ENCODE data around the gene TTC33.

Gene TTC33

DNA sequence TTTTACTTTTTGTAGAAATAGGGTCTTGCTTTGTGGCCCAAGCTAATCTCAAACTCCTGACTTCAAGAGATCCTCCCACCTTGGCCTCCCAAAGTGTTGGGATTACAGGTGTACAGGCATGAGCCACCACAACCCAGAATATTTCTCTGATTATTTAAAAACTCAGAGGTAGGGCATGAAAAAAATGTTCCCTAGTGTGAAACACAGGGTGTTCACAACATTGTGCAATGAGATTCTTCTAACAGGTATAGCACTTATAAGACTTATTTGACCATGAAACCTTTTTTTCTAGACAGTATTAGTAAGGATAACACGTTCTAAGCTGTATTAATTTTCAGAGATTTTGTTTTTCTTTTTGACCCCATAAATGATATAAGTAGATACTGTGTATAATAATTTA lies 89.1 kb downstream of the TTC33 start:
- TF ChIP-seq TAF1 (IDR thresholded peaks at IDR 0.05; ENCODE audit: borderline replicate concordance, insufficient read depth, low read length) = no peak
- no peak for TF ChIP-seq FOXP2 (optimal IDR thresholded peaks at IDR 0.05; ENCODE audit: borderline replicate concordance, extremely low read depth, extremely low read length, insufficient read depth)
- TF ChIP-seq, protein P1, sequence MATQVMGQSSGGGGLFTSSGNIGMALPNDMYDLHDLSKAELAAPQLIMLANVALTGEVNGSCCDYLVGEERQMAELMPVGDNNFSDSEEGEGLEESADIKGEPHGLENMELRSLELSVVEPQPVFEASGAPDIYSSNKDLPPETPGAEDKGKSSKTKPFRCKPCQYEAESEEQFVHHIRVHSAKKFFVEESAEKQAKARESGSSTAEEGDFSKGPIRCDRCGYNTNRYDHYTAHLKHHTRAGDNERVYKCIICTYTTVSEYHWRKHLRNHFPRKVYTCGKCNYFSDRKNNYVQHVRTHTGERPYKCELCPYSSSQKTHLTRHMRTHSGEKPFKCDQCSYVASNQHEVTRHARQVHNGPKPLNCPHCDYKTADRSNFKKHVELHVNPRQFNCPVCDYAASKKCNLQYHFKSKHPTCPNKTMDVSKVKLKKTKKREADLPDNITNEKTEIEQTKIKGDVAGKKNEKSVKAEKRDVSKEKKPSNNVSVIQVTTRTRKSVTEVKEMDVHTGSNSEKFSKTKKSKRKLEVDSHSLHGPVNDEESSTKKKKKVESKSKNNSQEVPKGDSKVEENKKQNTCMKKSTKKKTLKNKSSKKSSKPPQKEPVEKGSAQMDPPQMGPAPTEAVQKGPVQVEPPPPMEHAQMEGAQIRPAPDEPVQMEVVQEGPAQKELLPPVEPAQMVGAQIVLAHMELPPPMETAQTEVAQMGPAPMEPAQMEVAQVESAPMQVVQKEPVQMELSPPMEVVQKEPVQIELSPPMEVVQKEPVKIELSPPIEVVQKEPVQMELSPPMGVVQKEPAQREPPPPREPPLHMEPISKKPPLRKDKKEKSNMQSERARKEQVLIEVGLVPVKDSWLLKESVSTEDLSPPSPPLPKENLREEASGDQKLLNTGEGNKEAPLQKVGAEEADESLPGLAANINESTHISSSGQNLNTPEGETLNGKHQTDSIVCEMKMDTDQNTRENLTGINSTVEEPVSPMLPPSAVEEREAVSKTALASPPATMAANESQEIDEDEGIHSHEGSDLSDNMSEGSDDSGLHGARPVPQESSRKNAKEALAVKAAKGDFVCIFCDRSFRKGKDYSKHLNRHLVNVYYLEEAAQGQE (IDR thresholded peaks at IDR 0.05; ENCODE audit: insufficient read depth in 1 of 2, low read depth in 2 of 2, low read length in 2 of 2) = no peak
- TF ChIP-seq POLR2AphosphoS5 (IDR thresholded peaks at IDR 0.05; ENCODE audit: low read depth, low read length) = no peak
- TF ChIP-seq SIN3A (IDR thresholded peaks at IDR 0.05; ENCODE audit: borderline replicate concordance, insufficient read depth, low read length) = no peak

DNA sequence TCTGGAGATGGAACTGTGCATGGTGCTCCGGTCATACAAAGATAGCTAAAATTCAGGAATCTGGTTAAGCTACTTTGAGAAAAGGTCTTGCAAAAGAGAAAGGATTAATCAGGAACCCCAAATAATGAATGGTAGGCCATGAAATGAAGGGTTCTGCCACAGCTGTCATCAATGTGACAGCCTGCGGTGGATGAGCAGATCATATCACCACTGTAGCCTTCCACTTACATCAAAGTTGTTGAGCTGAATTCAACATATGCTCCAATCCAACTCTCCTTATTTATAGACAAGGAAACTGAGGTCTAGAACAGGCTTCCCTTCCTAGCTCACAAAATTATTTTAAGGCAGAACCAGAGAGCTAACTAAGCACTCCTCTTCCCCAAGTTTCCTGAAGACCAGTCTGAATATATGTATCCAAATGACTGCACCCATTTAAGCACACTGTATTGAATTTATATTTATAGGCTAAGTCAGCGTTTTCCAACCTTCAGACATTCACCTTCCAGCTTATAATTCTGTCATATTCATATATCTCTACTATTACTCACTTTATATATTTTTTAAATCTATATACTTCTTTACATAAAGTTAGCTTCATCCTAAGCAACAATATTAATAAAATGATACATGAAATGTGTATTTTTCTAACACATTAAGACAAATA lies 90.0 kb downstream of the TTC33 start:
- no peak for TF ChIP-seq FOXP2 (optimal IDR thresholded peaks at IDR 0.05; ENCODE audit: borderline replicate concordance, extremely low read depth, extremely low read length, insufficient read depth)
- no peak for TF ChIP-seq TAF1 (IDR thresholded peaks at IDR 0.05; ENCODE audit: borderline replicate concordance, insufficient read depth, low read length)
- TF ChIP-seq, protein P1 (IDR thresholded peaks at IDR 0.05; ENCODE audit: insufficient read depth in 1 of 2, low read depth in 2 of 2, low read length in 2 of 2) = no peak
- TF ChIP-seq POLR2AphosphoS5 (IDR thresholded peaks at IDR 0.05; ENCODE audit: low read depth, low read length) = no peak
- no peak for TF ChIP-seq SIN3A (IDR thresholded peaks at IDR 0.05; ENCODE audit: borderline replicate concordance, insufficient read depth, low read length)

DNA sequence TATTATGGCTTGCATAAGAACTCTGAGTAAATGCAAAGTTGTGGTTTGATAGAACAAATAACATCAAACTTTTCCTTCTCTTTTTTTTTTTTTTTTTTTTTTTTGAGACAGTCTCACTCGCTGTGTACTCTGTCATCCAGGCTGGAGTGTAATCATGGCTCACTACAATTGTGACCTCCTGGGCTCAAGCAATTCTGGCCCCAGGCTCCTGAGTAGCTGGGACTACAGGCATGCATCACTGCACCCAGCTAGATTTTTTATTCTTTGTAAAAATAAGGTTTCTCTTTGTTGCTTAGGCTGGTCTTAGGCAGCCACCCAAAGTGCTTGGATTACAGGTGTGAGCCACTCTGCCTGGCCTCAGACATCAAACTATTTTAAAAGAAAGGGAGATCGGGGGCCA lies 95.0 kb downstream of the TTC33 start:
- TF ChIP-seq POLR2AphosphoS5 (IDR thresholded peaks at IDR 0.05; ENCODE audit: low read depth, low read length) (no peak), TAF1 (IDR thresholded peaks at IDR 0.05; ENCODE audit: borderline replicate concordance, insufficient read depth, low read length) (no peak), FOXP2 (optimal IDR thresholded peaks at IDR 0.05; ENCODE audit: borderline replicate concordance, extremely low read depth, extremely low read length, insufficient read depth) (no peak), SIN3A (IDR thresholded peaks at IDR 0.05; ENCODE audit: borderline replicate concordance, insufficient read depth, low read length) (no peak)
- TF ChIP-seq, protein P1 (IDR thresholded peaks at IDR 0.05; ENCODE audit: insufficient read depth in 1 of 2, low read depth in 2 of 2, low read length in 2 of 2) = no peak

DNA sequence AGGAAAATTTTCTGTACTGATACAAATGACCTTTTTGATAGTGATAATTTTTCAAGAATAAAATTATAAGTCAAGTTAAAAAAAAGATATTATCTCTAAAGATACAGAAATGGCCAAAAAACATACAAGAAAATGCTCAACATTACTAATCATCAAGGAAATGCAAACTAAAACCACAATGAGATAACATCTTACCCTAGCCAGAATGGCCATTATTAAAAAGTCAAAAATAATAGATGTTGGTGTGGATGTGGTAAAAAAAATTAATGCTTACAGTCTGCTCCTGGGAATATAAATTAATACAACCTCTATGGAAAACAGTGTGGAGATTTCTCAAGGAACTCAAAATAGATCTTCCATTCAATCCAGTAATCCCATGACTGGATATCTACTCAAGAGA lies 99.0 kb downstream of the TTC33 start:
- TF ChIP-seq TAF1 (IDR thresholded peaks at IDR 0.05; ENCODE audit: borderline replicate concordance, insufficient read depth, low read length) (no peak), FOXP2 (optimal IDR thresholded peaks at IDR 0.05; ENCODE audit: borderline replicate concordance, extremely low read depth, extremely low read length, insufficient read depth) (no peak), SIN3A (IDR thresholded peaks at IDR 0.05; ENCODE audit: borderline replicate concordance, insufficient read depth, low read length) (no peak), POLR2AphosphoS5 (IDR thresholded peaks at IDR 0.05; ENCODE audit: low read depth, low read length) (no peak)
- TF ChIP-seq, protein P1 (IDR thresholded peaks at IDR 0.05; ENCODE audit: insufficient read depth in 1 of 2, low read depth in 2 of 2, low read length in 2 of 2) = no peak
